Body of pancreas (tissue), 4 donors: Measurements from ENCODE around the gene MATR3.
"Not testable (repeated sequence)": the region's sequence is repeated elsewhere in the genome, so short reads cannot be mapped to it uniquely, and the experiment has no call there.

Experiments
- POLR2A ChIP-seq, 3 donors: fragments of 450-650 bp; IDR thresholded peaks; one replicate each; pipeline ENCODE4 v1.6.1; 2016; ENCODE audit warnings: antibody characterized with exemption in 3 of 3, mild to moderate bottlenecking in 2 of 3
- TF ChIP-seq, protein P1 (sequence below), 7 experiments: fragments of 450-650 bp in 4 of 7; fragments of 200-600 bp in 3 of 7; sonication (generic) in 3 of 7; IDR thresholded peaks; one replicate each; pipeline ENCODE4 v1.5.1; 2016 to 2019; ENCODE audit warnings: antibody characterized with exemption in 7 of 7

DNA sequence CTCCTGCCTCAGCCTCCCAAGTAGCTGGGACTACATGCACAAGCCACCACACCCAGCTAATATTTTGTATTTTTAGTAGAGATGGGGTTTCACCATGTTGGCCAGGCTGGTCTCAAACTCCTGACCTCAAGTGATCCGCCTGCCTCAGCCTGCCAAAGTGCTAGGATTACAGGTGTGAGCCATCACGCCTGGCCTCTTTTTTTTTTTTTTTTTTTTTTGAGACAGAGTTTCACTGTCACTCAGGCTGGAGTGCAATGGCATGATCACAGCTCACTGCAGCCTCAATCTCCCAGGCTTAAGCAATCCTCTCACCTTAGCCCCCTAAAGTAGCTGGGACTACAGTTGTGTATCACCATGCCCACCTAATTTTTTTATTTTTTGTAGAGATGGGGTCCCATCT is 22.8 kb upstream of the MATR3 start:
- TF ChIP-seq, protein P1, sequence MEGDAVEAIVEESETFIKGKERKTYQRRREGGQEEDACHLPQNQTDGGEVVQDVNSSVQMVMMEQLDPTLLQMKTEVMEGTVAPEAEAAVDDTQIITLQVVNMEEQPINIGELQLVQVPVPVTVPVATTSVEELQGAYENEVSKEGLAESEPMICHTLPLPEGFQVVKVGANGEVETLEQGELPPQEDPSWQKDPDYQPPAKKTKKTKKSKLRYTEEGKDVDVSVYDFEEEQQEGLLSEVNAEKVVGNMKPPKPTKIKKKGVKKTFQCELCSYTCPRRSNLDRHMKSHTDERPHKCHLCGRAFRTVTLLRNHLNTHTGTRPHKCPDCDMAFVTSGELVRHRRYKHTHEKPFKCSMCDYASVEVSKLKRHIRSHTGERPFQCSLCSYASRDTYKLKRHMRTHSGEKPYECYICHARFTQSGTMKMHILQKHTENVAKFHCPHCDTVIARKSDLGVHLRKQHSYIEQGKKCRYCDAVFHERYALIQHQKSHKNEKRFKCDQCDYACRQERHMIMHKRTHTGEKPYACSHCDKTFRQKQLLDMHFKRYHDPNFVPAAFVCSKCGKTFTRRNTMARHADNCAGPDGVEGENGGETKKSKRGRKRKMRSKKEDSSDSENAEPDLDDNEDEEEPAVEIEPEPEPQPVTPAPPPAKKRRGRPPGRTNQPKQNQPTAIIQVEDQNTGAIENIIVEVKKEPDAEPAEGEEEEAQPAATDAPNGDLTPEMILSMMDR (IDR thresholded peaks at IDR 0.05), result not testable (repeated sequence)
- TF ChIP-seq POLR2A (IDR thresholded peaks at IDR 0.05), result not testable (repeated sequence)
